ENCODE results near the gene SLC51B.
"Not testable (repeated sequence)": the region's sequence is repeated elsewhere in the genome, so short reads cannot be mapped to it uniquely, and the experiment has no call there.

The SLC51B gene

DNA sequence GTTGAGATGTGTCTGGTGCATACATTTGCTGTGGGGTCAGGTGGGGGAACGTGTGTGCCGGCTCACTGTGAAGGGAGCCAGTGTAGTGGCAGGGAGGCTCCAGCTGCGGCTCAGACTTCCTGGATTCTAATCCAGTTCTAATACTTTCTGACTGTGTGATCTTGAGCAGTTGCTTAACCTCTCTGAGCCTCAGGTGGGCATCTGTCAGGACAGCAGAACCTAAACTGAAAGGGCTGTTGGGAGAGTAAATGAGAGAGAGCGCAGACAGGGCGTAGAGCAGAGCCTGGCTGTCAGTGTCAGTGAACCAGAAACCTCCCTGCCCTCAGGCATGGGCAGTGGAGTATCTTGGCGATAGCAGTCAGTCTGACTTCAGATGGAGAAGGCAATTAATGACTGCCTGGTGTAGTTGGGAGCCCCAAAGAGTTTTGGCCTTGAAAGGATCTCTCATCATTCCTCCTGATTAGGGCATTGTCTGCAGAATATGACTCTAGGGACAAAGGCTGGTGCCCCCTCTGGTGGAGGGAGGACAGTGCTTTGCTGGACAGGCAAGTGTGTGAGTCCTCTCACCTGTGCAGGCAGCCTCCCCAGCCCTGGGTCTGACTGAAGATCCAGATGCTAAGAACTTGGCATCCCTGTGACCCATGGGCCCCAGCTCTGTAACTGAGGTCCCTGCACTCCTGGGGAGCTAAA, 40.9 kb downstream of the SLC51B start:
- DNase-seq = no peak

DNA sequence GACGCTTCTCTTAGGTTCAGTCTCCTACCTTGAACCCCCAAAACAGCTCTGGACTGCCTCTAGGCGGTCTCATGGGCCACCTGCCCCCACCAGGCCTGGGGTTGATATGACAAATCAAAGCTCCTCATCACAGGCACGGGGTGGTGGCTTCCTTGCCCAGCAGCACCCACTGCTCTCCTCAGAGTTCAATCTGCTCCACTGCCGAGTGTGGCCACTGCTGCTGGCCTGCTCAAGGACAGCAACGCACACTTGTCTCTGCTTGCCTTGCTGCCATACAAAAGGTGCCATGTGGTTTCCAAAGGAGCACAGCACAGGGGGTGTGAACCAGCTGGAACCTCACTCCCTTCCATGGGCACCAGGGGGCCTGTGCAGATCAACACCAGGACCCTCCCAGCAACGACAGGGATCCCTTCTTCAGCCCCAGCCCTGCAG, 41.5 kb downstream of the SLC51B start:
- no peak for DNase-seq

DNA sequence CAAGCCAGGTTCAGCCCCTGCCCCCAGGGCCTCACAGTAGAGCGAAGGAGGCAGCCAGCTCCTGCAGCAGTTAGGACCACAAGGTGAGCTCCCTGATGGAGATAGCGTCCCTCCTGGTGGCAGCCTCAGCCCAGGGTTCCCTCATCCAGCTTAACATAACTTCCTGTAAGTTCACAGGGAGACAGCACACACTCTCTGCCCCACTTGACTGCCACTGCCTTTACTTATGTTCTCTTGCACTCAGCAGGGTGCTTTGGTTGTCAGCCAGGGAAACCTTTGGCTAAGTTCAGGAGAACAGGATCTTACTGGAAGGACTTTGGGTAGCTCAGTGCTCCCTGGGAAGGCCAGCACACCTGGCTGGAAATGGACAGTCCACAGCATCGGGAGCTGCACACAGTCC, 42.2 kb downstream of the SLC51B start:
- DNase-seq = peak; percentile 2

DNA sequence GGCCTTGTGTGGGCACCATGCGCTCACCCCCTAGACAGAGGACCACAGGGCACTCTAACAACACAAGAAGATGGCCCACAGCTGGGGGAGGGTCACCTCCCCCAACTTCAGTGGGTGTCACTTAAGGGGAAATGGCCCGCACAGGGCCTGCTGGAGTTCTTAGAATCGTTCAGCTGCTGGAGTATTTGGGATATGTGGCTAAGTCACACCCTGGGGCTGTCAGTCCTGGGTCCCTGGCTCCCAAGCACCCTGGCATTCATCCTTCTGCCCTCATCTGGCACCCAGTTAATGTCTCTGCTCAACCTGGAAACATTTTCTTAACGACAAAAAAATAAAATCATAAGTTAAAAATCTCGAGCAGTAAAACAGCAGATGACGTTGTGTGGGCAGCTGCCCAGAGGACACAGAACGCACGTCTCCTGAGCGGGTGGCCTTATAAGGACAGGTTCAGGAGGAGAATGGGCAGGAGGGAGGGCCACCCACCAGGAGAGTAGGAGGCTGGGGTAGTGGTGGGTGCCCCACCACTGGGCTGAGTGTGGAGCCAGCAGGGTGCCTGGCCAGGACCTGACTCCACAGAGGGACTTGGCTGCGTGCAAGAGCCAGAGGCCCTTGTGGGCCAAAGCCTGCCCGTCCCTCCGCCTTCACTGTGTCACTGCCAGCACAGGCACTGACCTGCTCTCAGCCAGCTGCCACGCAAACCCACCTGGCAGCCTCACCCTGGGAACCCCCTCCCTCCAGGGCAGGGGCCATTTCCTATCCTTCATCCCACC, 42.9 kb downstream of the SLC51B start:
- DNase-seq = peak; percentile 16

DNA sequence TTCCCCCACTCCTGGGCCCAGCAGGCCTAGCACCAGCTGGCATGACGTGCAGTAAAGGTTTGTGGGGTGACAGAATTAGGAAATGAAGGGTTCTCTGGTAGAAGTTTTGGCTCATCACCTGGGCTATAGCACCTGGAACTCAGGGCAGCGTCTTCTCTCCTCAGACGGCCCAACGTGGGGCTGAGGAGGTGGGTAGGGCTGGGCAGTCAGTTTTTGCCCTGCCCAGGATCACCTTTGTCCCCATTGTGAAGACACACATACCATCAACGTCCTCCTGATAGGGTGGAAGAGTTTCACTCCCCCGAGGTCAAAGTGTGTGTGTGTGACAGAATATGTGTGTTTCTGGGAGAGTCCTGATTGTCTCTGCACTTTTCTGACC, 43.4 kb downstream of the SLC51B start:
- no peak for DNase-seq

DNA sequence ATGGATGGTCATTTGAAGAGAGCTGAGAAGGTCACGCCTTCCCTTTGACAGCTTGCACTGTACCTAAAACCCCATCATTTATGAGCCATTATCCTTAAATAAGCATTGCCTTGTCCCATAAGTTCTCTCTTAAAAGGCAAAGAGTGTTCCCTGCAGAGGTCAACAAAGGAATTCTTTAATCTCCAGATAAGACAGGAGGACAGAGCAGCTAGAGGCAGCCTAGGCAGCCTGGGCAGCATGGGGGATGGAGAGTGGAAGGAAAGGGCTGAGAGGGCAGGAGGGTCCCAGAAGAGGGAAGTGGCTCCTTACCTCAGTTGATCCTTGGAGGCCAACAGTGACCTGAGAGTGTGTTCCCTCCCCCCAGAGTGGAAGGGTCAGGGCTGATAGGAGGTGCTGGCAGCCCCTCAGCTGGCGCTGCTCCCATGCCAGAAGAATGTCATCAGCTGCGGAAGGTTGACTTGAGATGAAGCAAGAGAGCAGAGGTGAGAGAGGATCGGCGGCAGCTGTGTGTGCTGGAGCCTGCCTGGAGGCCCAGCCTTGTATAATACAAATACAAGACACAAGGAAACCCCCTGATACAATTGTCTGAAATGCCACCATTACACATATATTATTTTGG, 44.1 kb downstream of the SLC51B start:
- no peak for DNase-seq

DNA sequence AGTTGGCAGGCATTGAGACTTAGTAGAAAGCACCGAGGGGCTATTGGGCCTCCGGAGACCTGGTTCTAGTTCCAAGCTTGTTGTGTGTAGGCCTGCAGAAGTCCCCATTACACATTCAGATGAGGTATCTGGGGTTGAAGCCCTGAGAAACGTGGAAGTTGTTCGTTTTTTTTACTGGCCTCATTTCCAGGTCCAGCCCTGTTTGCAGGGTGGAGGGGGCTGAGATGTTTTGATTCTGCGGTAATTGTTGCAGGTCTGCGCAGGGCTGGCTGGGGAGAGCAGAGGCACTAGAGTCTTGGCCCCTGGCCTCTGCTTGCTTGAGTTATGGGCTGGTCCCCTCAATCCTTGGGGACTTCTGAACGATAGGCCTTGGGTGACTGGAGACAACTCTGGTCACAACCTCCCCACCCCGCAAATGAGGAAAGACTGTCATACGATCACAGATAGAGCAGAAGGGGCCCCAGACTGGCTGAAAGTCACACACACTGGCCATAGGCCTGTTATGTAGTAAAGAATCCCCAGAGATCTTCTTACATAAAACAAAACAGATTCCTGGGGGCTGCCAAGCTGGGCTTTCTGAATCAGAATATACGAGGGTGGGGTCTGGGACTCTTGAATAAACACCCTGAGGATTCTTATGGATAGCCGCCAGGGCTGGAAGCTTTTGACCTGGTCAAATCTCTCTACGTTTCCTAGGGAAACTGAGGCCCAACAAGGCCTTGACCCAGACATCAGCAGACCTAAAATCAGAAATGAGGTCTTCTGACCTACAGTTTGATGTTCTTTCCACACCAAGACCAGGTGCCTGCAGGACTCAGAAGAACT, 47.0 kb downstream of the SLC51B start:
- no peak for DNase-seq

DNA sequence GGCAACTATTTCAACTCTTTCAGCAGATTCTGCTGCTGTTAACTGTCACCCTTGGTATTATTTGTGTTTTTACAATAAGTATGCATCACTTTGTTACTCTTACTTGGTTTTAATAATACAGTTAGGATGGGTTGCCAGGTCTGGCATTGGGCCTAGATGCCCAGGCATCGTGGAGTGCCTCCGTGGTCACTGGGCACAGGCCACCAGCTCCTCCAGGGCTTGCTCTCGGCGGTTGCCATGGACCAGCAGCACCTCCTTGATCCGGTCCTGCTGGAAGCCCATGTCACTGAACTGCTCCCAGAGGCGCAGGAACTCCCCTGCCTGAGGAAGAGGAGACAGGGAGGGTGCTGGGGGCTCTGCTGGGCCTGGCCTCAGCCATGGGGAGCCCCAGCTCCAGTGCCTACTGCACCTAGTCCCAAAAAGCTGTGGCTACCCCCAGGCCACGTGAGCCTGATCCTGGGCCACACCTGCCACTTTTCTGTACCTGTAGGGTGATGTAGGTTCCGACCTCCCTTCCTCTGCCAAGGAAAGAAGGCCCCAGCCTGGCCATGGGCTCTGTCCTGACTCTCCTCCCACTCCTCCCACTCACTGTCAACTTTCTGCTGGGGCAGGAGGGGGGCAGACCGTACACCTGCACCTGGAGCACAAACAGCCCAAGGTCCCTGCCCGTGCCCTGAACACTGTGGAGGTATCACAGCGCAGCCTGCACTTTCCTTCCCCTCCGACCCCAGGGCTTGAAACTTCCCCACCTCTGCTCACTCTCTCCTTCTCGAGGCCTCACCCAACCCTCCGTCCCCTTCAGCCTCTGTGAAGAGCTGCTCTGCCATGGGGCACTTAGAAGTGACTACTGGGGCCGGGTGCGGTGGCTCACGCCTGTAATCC, 48.0 kb downstream of the SLC51B start:
- DNase-seq = no peak

DNA sequence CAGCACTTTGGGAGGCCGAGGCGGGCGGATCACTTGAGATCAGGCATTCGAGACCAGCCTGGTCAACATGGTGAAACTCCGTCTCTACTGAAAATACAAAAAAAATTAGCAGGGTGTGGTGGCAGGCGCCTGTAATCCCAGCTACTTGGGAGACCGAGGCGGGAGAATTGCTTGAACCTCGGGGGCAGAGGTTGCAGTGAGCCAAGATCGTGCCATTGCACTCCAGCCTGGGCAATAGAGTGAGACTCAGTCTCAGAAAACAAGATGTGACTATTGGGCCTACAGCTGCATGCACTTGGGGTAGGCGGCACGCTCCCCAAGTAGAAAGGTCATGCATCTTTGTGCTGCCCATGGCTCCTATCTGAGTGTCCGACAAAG, 48.6 kb downstream of the SLC51B start:
- DNase-seq = not testable (repeated sequence)

DNA sequence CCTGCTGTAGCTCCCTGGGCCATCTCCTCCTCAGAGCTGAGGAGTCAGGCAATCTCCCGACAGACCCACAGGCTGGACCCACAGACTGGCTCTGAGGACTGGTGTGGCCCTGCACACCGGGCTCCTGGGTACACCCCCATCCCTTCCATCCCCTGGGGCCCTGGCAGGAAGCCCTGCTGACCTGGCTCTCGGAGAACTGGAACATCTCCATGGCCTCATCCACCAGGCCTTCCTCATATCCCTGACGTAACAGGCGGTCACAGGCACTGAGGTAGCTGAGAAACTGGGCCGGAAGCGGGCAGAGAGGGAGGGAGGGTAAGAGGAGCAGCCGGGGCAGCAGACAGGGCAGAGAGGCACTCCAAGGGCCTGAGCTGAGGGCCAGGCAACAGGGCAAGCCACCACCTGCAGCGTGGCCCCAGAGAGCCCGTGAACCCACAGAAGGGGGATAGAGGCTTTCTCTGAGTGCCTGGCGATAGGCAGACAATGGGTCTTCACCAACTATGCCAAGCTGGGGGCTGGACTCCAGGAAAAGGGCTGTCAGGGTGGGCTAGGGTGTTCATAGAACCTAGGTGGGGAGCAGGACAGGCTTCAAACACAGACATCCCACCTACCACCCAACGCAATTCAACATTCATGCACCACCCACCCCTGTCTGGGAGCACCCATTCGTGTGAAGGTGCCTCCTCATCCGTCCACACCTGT, 49.3 kb downstream of the SLC51B start:
- DNase-seq = no peak

DNA sequence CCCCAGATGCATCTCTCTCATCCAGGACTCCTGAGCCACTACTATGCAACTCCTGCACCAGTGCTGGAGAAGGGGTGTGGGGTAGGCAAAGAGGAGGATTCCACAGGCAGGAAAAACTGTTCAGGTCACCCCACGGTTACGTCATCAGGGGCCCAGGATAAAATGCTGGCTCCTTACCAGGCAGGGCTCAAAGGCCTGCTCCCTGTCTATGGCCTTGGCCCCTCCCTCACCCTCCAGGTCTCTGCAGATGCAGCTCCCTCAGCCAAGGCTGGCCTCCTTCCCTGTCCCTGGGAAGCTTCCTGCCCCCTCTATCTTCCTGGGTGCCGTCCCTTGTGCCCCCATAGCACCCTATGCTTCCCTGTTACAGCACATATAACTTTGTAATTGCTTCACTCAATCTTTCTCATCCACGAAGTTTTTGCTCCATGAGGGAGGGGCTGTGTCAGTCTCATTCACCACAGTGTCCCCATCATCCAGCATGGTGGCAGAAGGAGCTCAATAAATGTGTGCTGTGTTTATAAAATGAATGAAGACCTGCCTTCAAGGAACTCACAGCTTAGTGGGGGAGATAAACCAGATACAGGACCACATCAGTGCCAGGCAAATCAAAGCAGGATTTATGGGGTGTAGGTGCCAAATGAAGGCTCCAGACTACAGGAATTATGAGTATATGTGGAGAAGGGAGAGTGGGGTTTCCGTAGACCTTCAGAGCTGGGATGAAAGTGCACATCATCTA, 50.0 kb downstream of the SLC51B start:
- no peak for DNase-seq

DNA sequence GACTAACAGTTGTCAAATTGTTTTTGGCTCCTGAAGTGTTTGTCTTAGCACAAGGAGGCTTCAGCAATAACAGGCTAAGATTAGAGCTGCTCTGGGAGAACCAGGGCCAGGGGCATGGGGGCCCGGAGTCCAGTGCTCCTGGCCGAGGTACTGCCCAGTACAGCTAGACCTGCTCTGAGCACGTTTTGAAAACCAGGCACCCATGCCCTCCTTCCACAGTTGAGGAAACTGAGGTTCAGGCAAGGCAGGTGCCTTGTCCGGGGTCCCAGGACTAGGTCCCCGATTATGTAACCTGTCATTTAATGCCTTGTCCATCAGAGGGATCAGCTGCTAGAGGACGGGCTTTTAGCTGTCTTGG, 50.5 kb downstream of the SLC51B start:
- no peak for DNase-seq

DNA sequence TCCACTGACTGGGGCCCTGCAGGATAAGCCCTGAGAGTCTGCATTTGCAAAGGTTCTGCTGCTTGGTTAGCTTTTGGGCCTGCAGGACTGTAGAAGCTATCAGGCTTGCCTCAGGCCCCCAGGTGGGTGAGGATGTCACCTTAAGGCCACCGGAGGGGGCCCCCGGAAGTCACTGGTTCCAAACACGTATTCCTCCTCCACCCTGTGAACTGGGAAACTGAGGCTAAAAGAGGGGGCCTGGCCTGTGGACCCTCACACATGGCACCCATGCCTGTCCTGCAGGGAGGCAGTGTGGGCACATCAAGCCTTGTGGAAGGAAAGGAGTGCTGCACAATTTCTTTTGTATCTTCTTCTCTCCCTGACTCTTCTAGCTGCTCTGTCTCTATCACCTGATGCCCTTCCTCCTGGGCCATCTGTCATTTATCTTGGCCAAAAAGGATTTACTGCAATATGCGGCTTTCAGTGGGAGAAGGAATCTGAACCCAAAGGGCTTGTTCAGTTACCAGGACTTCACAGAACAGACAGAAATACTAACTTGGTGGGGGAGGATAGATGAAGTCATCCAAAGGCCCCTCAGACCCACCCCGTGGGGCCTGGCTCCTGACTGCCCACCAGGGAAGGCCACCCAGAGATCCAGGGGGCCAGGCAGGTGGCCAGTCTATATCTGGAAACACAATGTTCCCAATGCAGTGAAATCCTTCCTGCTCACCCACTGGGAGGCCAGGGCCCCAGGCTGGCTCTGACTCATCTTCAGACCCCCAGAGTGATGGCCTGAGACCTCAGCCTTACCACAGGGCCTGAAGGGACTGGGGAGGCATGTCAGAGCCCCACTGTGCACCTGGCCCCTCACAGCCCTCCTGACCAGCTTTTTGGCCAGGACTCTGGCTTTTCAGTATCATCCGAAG, 51.5 kb downstream of the SLC51B start:
- no peak for DNase-seq

DNA sequence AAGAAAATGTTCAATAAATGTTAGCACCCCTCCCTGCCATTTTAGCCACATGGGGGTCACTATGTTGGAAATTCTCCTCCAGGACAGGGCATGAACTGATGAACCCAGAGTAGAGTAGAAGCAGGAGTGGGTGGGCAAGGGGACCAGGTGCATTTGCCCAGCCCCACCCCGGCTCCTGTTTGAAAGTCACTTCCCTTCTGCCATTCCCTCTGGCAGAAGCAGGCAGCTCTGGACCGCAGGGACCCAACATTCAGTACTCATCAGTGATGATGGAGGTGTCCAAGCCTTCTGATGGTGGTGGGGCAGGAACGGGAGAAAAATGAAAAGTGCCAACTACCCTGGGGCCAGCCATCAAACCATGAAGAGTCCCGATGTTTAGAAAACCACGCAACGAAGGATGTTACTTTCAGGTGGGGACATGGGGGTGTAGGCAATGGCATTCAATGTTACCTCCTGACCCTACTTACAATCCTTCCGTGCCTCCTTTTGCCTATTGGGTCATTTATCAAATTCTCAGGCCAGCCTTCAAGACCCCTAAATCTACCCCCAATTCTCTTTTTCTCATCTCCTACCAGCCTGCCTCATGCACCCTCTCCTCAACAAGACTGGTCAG, 52.6 kb downstream of the SLC51B start:
- no peak for DNase-seq

DNA sequence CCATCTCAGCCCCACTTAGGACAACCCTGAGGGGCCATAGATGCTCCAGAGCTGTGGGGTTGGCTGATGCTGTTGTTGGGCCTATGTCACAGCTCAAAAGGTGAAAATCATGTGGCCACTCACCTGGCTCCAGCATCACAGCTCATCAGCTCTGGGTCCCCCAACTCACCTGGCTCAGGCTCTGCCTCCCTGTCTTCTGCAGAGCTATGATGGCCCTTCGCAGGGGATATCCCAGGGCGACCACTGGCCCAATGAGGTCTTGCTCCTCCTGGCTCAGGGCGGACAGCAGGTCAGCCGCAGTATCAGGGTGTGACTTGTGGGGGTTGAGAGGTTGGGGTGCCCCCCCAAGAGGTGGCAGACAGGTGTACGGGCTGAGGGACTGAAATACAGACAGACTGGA, 54.1 kb downstream of the SLC51B start:
- no peak for DNase-seq

DNA sequence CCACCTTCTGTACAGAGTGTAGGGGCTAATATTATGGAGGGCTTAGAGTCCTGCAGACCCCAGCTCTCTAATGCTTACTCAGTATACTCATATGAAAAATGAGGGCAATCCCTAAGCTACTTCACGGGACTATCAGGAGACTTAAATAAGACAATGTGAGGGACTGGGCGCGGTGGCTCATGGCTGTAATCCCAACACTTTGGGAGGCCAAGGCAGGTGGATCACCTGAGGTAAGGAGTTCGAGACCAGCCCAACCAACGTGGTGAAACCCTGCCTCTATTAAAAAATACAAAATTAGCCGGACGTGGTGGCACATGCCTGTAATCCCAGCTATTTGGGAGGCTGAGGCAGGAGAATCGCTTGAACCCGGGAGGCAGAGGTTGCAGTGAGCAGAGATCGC, 54.6 kb downstream of the SLC51B start:
- not testable (repeated sequence) for DNase-seq

DNA sequence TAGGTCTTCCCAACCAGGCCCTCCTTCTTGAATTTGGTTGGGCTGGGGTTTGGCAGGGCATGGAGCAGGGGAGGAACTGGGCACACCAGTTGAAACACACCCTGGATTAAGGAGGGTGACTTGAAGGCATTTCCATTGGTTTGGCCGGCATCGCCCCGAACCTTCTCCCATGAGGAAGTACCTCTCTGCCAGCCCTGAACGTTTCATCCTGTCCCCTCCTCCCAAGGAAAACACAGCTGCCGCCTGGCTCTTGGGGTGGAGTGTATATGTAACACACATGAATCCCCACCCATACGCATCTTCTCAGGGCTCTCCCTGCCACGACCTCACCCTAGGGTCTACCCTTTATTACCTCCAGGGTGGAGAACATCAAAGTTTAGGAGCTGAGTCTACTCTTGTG, 55.3 kb downstream of the SLC51B start:
- no peak for DNase-seq

DNA sequence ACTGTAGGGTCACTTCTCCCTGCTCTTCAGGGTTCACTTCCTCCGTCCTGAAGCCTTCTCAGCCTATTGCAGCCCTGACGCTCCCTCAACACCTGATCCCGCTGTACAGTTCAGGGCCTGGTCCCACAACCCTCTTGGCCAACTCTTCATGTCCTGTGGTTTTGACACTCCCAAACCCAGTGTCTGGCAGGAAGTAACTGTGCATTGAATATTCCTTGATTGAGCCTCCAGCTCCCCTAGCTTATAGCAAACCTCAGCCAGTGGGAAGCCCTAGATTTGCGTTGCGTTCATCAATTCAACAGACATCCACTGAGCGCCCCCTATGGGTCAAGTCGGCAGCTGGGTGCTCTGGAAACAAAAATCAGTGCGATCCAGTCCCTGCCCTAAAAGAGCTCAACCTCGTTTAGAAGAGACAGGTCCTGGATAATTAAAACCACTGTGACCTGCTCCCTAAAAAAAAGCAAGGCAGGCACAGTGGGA, 56.3 kb downstream of the SLC51B start:
- no peak for DNase-seq
